NCI-H2196 treated with DMSO at 0.1 percent for 48 hours (cell line): ENCODE results near the gene MYBPC2.

ENCODE experiments used
- DNase-seq: peaks from one replicate; lab custom pipeline; 2025; ENCODE audit not compliant: unreplicated experiment; lab: John Stamatoyannopoulos, UW

Gene MYBPC2

GRCh38 chr19:50409347-50409746 lies 23.3 kb upstream of the MYBPC2 start:
- DNase-seq, result no peak

- DNase-seq, result no peak
These were observed 22.6 kb upstream of the MYBPC2 start for GRCh38 chr19:50410109-50410508.

- DNase-seq, result no peak
These were observed 20.3 kb upstream of the MYBPC2 start for GRCh38 chr19:50412419-50412818.

- no peak for DNase-seq
These were observed 19.6 kb upstream of the MYBPC2 start for GRCh38 chr19:50413096-50413495.

GRCh38 chr19:50413531-50413930 lies 19.2 kb upstream of the MYBPC2 start:
- no peak for DNase-seq

- DNase-seq, result no peak
These were observed 17.6 kb upstream of the MYBPC2 start for GRCh38 chr19:50414864-50415660.

GRCh38 chr19:50415661-50416033 lies 17.0 kb upstream of the MYBPC2 start:
- no peak for DNase-seq

- DNase-seq, result no peak
These were observed 16.4 kb upstream of the MYBPC2 start for GRCh38 chr19:50416034-50416977.

- no peak for DNase-seq
These were observed 15.3 kb upstream of the MYBPC2 start for GRCh38 chr19:50417111-50418081.

GRCh38 chr19:50418176-50419021 lies 14.3 kb upstream of the MYBPC2 start, which contains the start of gene SPIB:
TSS of gene SPIB (plus strand) at chr19:50418938. CDS start at chr19:50418963, 25 bp downstream.
- DNase-seq, result no peak

- no peak for DNase-seq
These were observed 13.6 kb upstream of the MYBPC2 start for GRCh38 chr19:50419022-50419579.

- DNase-seq, result no peak
These were observed 13.1 kb upstream of the MYBPC2 start for GRCh38 chr19:50419580-50420035.

- DNase-seq, result no peak
These were observed 12.6 kb upstream of the MYBPC2 start for GRCh38 chr19:50420127-50420526.

- DNase-seq, result no peak
These were observed 11.9 kb upstream of the MYBPC2 start for GRCh38 chr19:50420808-50421207.

- DNase-seq, result no peak
These were observed 10.1 kb upstream of the MYBPC2 start for GRCh38 chr19:50422397-50423278.

- DNase-seq, result no peak
These were observed 9.2 kb upstream of the MYBPC2 start for GRCh38 chr19:50423279-50424113.

- DNase-seq, result no peak
These were observed 7.1 kb upstream of the MYBPC2 start for GRCh38 chr19:50425581-50425980.
